K562 treated with DMSO at 1 percent for 4 hours (cell line): ENCODE results near the gene FAM72A. TPM values are rescaled to one million over a fixed set of nuclear protein-coding genes. Genes with fewer than 3 reads are reported as not detected.

Experiments used
- total RNA-seq: library from RNA; unstranded; fragments of 300-600 nt; gene quantifications from 2 replicates; pipeline ENCODE4 v1.2.3, GENCODE V29; 2022; ENCODE audit not compliant: insufficient read depth

The FAM72A gene
- 9.5 and 11.7 TPM in 2 replicates for total RNA-seq

DNA sequence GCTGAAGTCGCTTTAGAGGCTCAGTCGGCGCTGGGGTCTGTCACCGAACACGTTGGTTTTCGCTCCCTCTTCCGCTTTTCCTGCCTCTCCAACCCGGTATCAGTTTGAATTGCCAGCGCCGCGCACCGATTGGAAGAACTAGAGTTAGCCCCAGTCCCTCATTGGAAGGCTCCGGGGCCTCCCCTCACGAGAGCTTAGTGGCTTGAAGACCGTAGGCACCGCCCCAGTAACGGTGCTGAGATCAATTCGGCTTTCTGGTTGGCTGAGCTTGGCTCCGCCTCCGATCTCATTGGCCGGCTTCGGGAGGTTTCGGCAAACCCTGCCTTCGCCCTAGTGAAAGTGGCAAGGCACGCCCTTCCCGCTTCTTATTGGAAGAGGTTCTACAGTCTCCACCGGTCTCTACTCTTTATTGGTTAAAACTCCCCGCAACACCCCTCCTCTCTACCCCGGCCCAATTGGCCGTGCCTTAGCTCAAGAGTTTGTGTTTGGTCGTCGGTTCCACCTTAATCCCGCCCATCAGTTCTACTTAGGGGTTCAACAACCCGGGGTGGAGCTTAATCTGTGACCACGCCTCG is at the start of gene FAM72A:
FAM72A (minus strand) TSS at position 51 of the 575 bp plus-strand sequence. CDS start 814 bp downstream, outside the sequence.

DNA sequence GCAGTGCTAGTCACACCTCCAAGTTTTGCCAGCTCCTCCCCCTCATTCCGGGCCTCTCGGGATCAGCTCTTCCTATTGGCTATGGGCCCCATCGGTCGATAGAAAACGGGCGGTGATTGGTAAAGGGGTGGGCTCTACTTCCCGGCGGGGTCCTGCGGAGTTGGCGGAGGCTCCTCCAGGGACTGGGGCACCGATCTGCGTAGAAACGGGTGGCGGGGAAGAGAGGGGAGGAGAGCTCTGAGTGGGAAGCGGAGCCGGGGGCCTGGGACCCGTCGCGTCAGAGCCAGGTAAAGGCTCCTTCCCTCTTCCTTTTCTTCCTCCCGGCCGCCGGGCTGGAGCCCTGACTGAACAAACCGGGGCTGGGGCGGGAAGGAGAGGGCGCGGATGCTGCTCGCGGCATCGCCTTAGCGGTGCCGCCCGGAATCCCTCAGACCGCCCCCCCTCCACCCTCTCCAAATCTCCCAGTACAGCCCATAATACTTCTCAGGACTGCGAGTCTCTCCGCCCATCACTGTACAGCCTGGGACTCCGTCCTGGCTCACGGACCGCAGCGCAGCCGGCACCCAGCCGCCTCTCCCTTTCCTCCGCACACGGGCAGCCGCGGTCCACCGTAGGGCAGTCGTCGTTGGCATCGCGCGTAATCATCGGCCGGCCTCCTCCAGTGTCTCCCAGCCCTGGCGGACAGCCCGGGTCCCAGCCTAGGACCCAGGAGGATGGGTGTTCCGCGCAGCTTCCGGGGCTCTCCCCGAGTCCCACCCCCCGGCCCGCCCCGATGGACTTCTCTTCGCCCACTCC is 922 bp upstream of the FAM72A start, which contains the start of gene SRGAP2:
SRGAP2 (plus strand) TSS at position 178 of the 795 bp plus-strand sequence. CDS start 2,430 bp downstream, outside the sequence.

Other genes with a start within 250 kb of the FAM72A start
- not detected in 2 replicates for gene RAB7B, start 199.4 kb downstream of the FAM72A start, total RNA-seq
- not detected in 2 replicates for gene CTSE, start 178.9 kb downstream of the FAM72A start, total RNA-seq
- not detected in 2 replicates for gene RHEX, start 149.7 kb downstream of the FAM72A start, total RNA-seq
- gene AVPR1B, start 85.5 kb downstream of the FAM72A start, total RNA-seq: not detected in 2 replicates
- gene SRGAP2, start 702 bp upstream of the FAM72A start, total RNA-seq: 35.7 and 36.1 TPM in 2 replicates